SK-N-SH (cell line): Measurements from ENCODE around the gene HIRA.

Experiments
- FOSL2 ChIP-seq: IDR thresholded peaks from 2 replicates; pipeline ENCODE4 v1.4.0; 2012; ENCODE audit warnings: low read depth, mild to moderate bottlenecking, moderate library complexity, borderline replicate concordance
- POLR2AphosphoS5 ChIP-seq: IDR thresholded peaks from 2 replicates; pipeline ENCODE4 v1.6.1; 2012; ENCODE audit warnings: low read depth, low read length
- USF1 ChIP-seq: IDR thresholded peaks from 2 replicates; pipeline ENCODE4 v1.4.0; 2012; ENCODE audit warnings: low read depth, borderline replicate concordance
- TF ChIP-seq, protein P1 (sequence below): fragments of 200-600 bp; sonication (generic); IDR thresholded peaks from 2 replicates; pipeline ENCODE4 v1.6.1; 2017; ENCODE audit warnings: antibody characterized with exemption, mild to moderate bottlenecking, moderate library complexity
- TF ChIP-seq, protein P2 (sequence below): fragments of 150-350 bp; IDR thresholded peaks from 2 replicates; pipeline ENCODE4 v1.6.1; 2017; ENCODE audit warnings: antibody characterized with exemption, low read length, low read depth, borderline replicate concordance

DNA sequence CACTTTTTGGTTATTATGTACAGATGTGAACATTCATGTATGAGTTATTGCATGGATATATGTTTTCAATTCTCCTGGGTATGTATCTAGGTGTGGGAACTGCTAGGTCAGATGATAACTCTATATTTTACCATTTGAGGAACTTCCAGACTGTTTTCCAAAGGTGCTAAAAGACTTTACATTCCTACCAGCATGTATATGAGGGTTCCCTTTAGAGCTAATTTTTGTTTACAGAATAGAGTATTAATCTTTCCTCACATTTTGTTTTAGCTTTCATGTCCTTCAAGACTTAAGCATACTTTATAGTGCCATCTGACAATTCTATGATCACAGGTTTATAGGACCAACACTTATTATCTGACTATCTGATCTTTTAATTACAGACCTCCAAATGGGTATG lies 59.6 kb downstream of the HIRA start:
- TF ChIP-seq FOSL2 (no peak), POLR2AphosphoS5 (no peak), USF1 (no peak)
- TF ChIP-seq, protein P1, sequence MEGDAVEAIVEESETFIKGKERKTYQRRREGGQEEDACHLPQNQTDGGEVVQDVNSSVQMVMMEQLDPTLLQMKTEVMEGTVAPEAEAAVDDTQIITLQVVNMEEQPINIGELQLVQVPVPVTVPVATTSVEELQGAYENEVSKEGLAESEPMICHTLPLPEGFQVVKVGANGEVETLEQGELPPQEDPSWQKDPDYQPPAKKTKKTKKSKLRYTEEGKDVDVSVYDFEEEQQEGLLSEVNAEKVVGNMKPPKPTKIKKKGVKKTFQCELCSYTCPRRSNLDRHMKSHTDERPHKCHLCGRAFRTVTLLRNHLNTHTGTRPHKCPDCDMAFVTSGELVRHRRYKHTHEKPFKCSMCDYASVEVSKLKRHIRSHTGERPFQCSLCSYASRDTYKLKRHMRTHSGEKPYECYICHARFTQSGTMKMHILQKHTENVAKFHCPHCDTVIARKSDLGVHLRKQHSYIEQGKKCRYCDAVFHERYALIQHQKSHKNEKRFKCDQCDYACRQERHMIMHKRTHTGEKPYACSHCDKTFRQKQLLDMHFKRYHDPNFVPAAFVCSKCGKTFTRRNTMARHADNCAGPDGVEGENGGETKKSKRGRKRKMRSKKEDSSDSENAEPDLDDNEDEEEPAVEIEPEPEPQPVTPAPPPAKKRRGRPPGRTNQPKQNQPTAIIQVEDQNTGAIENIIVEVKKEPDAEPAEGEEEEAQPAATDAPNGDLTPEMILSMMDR, result no peak
- TF ChIP-seq, protein P2, sequence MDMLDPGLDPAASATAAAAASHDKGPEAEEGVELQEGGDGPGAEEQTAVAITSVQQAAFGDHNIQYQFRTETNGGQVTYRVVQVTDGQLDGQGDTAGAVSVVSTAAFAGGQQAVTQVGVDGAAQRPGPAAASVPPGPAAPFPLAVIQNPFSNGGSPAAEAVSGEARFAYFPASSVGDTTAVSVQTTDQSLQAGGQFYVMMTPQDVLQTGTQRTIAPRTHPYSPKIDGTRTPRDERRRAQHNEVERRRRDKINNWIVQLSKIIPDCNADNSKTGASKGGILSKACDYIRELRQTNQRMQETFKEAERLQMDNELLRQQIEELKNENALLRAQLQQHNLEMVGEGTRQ, result no peak
